Stimulated activated CD8-positive, alpha-beta memory T cell treated with anti-CD3 and anti-CD28 coated beads, Interleukin-15, amount 100 ng/mL, for 1 hour (primary cell): ENCODE data around the gene RBM25.

Experiments
- DNase-seq: peaks from one replicate; pipeline ENCODE4 v3.0.0-alpha.2; 2020; ENCODE audit warnings: low read depth

The RBM25 gene

GRCh38 chr14:73102806-73103497 lies 44.6 kb downstream of the RBM25 start:
- DNase-seq: no peak

- no peak for DNase-seq
These were observed 46.7 kb downstream of the RBM25 start for GRCh38 chr14:73105050-73105449.

GRCh38 chr14:73105727-73106126 lies 47.4 kb downstream of the RBM25 start:
- no peak for DNase-seq

GRCh38 chr14:73116079-73116665 lies 57.8 kb downstream of the RBM25 start:
- DNase-seq: no peak

GRCh38 chr14:73124180-73124894 lies 66.0 kb downstream of the RBM25 start:
- no peak for DNase-seq

- DNase-seq: no peak
These were observed 66.8 kb downstream of the RBM25 start for GRCh38 chr14:73125169-73125588.

GRCh38 chr14:73125746-73126145 lies 67.4 kb downstream of the RBM25 start:
- DNase-seq: no peak

GRCh38 chr14:73133795-73134194 lies 75.5 kb downstream of the RBM25 start:
- no peak for DNase-seq

- DNase-seq: no peak
These were observed 77.7 kb downstream of the RBM25 start for GRCh38 chr14:73136085-73136386.

GRCh38 chr14:73136387-73137225 lies 78.3 kb downstream of the RBM25 start, which contains the start of gene PSEN1:
TSS of gene PSEN1 (plus strand) at chr14:73136507. CDS start at chr14:73148020, 11,513 bp downstream.
- DNase-seq: peak; percentile 99

GRCh38 chr14:73140811-73141323 lies 82.5 kb downstream of the RBM25 start:
- no peak for DNase-seq

- no peak for DNase-seq
These were observed 83.9 kb downstream of the RBM25 start for GRCh38 chr14:73142216-73142615.

- no peak for DNase-seq
These were observed 84.7 kb downstream of the RBM25 start for GRCh38 chr14:73143003-73143402.

GRCh38 chr14:73143617-73144016 lies 85.3 kb downstream of the RBM25 start:
- DNase-seq: no peak

GRCh38 chr14:73145371-73145770 lies 87.0 kb downstream of the RBM25 start:
- no peak for DNase-seq

GRCh38 chr14:73146111-73146510 lies 87.8 kb downstream of the RBM25 start:
- DNase-seq: no peak

GRCh38 chr14:73149753-73150152 lies 91.4 kb downstream of the RBM25 start:
- DNase-seq: no peak

GRCh38 chr14:73153272-73153671 lies 94.9 kb downstream of the RBM25 start:
- no peak for DNase-seq

GRCh38 chr14:73162251-73162650 lies 103.9 kb downstream of the RBM25 start:
- no peak for DNase-seq

- no peak for DNase-seq
These were observed 108.1 kb downstream of the RBM25 start for GRCh38 chr14:73166399-73166798.

GRCh38 chr14:73167727-73168126 lies 109.4 kb downstream of the RBM25 start:
- no peak for DNase-seq

- DNase-seq: no peak
These were observed 109.9 kb downstream of the RBM25 start for GRCh38 chr14:73168274-73168673.
